Left colon (tissue), 2 donors: Measurements from ENCODE around the gene ALPI. TPM values are rescaled to one million over a fixed set of nuclear protein-coding genes. Genes with fewer than 3 reads are reported as not detected.

ENCODE experiments used
- ATAC-seq: fragments of 200-7000 bp; cut with Tn5 transposase; one replicate; pipeline ENCODE4 v1.9.1; 2020; ENCODE audit warnings: mild to moderate bottlenecking, moderate library complexity
- DNase-seq, 2 donors: peaks; one replicate each; pipeline ENCODE4 v3.0.0-alpha.2; 2020
- intact Hi-C, 2 donors: fragments of 100-400 bp; cut with DNase I in 1 of 2; cut with micrococcal nuclease in 1 of 2; formaldehyde crosslinking; loops; one replicate each; pipeline versions ENCODE4 v1.11.2 to v1.14.0; 2022; cut with DNase I, micrococcal nuclease
- total RNA-seq, 2 donors: library from RNA; stranded (reverse); fragmentation: NEBNext Ultra II Directional; extraction: Animal tissue kit (Norgen Biotek cat#: 25700); gene quantifications; one replicate each; pipeline ENCODE4 v1.2.1, GENCODE V29; 2021
- donor health status: DM: no; HTN: no; CAD: no.
- donor health status: DM: yes; HTN: yes; CAD: no.

Gene ALPI
- total RNA-seq, 2 donors from 2014 or later, result 15.9 to 21.1 TPM

- peak; percentile 11 to 22 for DNase-seq
- intact Hi-C loops, result no loop called here
- ATAC-seq, result peak; percentile 33
These were observed 22.8 kb downstream of the ALPI start for GRCh38 chr2:232478571-232479340.

- no peak for ATAC-seq
- intact Hi-C loops, result no loop called here
- DNase-seq, result peak in 1 of 2 donors; percentile 1
These were observed 23.6 kb downstream of the ALPI start for GRCh38 chr2:232479341-232480200.

GRCh38 chr2:232480201-232481190 is 24.5 kb downstream of the ALPI start:
- DNase-seq, result peak in 1 of 2 donors; percentile 1
- intact Hi-C loops, result no loop called here

GRCh38 chr2:232481322-232482140 is 25.6 kb downstream of the ALPI start:
- ATAC-seq (no peak), DNase-seq (peak in 1 of 2 donors; percentile 1)
- intact Hi-C loops, result no loop called here

More at GRCh38 chr2:232480201-232481190, 24.5 kb downstream of the ALPI start:
- ATAC-seq, result no peak

- ATAC-seq, result no peak
- intact Hi-C loops, result no loop called here
- peak in 1 of 2 donors; percentile 1 for DNase-seq
These were observed 26.6 kb downstream of the ALPI start for GRCh38 chr2:232482301-232483238.

GRCh38 chr2:232483311-232483922 is 27.5 kb downstream of the ALPI start:
- no peak for ATAC-seq
- DNase-seq, result peak in 1 of 2 donors; percentile 0
- intact Hi-C loops, result no loop called here

- DNase-seq (peak in 1 of 2 donors; percentile 0), ATAC-seq (no peak)
- intact Hi-C loops, result no loop called here
These were observed 28.1 kb downstream of the ALPI start for GRCh38 chr2:232483923-232484627.

GRCh38 chr2:232484628-232485347 is 28.8 kb downstream of the ALPI start:
- DNase-seq (peak in 1 of 2 donors; percentile 1), ATAC-seq (no peak)
- intact Hi-C loops, result no loop called here

GRCh38 chr2:232485348-232485756 is 29.4 kb downstream of the ALPI start:
- DNase-seq (no peak), ATAC-seq (no peak)
- intact Hi-C loops, result no loop called here

GRCh38 chr2:232485757-232486557 is 30.0 kb downstream of the ALPI start:
- DNase-seq (peak in 1 of 2 donors; percentile 2), ATAC-seq (no peak)
- intact Hi-C loops, result no loop called here

GRCh38 chr2:232486558-232487384 is 30.8 kb downstream of the ALPI start:
- intact Hi-C loops, result no loop called here
- ATAC-seq (no peak), DNase-seq (no peak)

GRCh38 chr2:232487385-232488096 is 31.6 kb downstream of the ALPI start, which contains the start of gene ECEL1:
Gene ECEL1, minus strand, starts transcription at chr2:232487834. Its CDS starts 1,181 bp downstream, at chr2:232486653.
- intact Hi-C loops, result no loop called here
- no peak for ATAC-seq
- DNase-seq, result no peak
